K562 (cell line): Measurements from ENCODE around the gene ANKRD13A.

Experiments
- CBFB ChIP-seq: sonication (generic); formaldehyde crosslinking; IDR thresholded peaks from 2 replicates; pipeline ENCODE4 v1.4.0; 2020; ENCODE audit warnings: mild to moderate bottlenecking, missing genetic modification reagents
- CREB3L1 ChIP-seq: fragments of 450-650 bp; IDR thresholded peaks from 2 replicates; pipeline ENCODE4 v1.6.1; 2014; ENCODE audit warnings: low read depth, mild to moderate bottlenecking, moderate library complexity, borderline replicate concordance
- CTCF ChIP-seq, 3 experiments: IDR thresholded peaks in 2 of 3; conservative IDR thresholded peaks in 1 of 3; 2 replicates each; pipeline ENCODE4 v1.5.1; 2011 to 2012; ENCODE audit warnings: low read length in 3 of 3, mild to moderate bottlenecking in 3 of 3, control low read depth in 2 of 3, improper control_type of control experiment in 1 of 3, inconsistent platforms in 1 of 3, low read depth in 1 of 3, mixed read lengths in 1 of 3, moderate library complexity in 1 of 3; ENCODE audit not compliant: insufficient read depth in 2 of 3
- ZNF175 ChIP-seq: fragments of 200-800 bp; sonication (Bioruptor generic); IDR thresholded peaks from 2 replicates; pipeline ENCODE4 v1.6.1; 2016; ENCODE audit warnings: low read depth, mild to moderate bottlenecking, missing genetic modification characterization, missing compliant biosample characterization
- ZNF512 ChIP-seq: IDR thresholded peaks from 2 replicates; pipeline ENCODE4 v1.6.1; 2016; ENCODE audit warnings: missing genetic modification characterization, missing compliant biosample characterization

DNA sequence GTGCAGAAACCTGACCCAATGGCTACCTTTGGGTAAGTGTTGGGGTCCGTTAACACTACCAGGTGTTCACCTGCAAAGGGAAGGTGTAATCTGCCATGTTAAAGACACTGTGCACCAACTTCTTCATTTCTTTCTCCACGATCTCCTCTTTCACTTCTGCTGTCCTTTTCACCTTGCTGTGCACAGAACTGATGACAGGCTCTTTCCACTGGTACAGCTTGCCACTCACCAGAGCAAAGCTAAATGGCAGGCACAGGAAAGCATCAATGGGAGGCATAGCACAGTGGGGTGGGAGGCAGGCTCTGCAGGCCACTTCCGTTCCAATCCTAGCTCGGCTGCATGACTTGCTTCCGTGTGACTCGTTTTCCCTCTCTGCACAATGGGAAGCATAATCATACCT, 51.7 kb downstream of the ANKRD13A start:
- TF ChIP-seq ZNF512 (tag) (no peak), CTCF (IDR thresholded peaks at IDR 0.05 in 2 of 3, conservative IDR thresholded peaks at IDR 0.05 in 1 of 3; ENCODE audit: insufficient read depth in 2 of 3, low read depth in 1 of 3, low read length in 3 of 3) (no peak), CREB3L1 (no peak), CBFB (CRISPR knock-in tag) (no peak), ZNF175 (CRISPR knock-in tag) (no peak)
